ENCODE data around the gene BCHE.

BCHE gene

GRCh38 chr3:165799026-165799425 lies 38.2 kb downstream of the BCHE start:
- DNase-seq: no peak
- Mint-ChIP-seq H3K4me1 (ENCODE audit: low read depth) (no peaks in the 10 kb centered on the region), H3K27ac (no peak overlapping the region), H3K36me3 (ENCODE audit: low read depth) (no peaks in the 10 kb centered on the region), H3K4me3 (no peak overlapping the region), H3K27me3 (no peaks in the 10 kb centered on the region), H3K9me3 (peaks cover 7% of the 10 kb centered on the region)

- Mint-ChIP-seq H3K36me3 (ENCODE audit: low read depth) (no peaks in the 10 kb centered on the region), H3K27ac (no peak overlapping the region), H3K27me3 (no peaks in the 10 kb centered on the region), H3K4me1 (ENCODE audit: low read depth) (no peaks in the 10 kb centered on the region), H3K9me3 (peaks cover 8% of the 10 kb centered on the region), H3K4me3 (no peak overlapping the region)
- DNase-seq: no peak
Observed at GRCh38 chr3:165797551-165797950, 39.7 kb downstream of the BCHE start.

- H3K4me1 Mint-ChIP-seq (ENCODE audit: low read depth): no peaks in the 10 kb centered on the region
- no peak overlapping the region for H3K4me3 Mint-ChIP-seq
- DNase-seq: no peak
- H3K27me3 Mint-ChIP-seq: no peaks in the 10 kb centered on the region
- no peak overlapping the region for H3K27ac Mint-ChIP-seq
- no peaks in the 10 kb centered on the region for H3K36me3 Mint-ChIP-seq (ENCODE audit: low read depth)
- peaks cover 7% of the 10 kb centered on the region for H3K9me3 Mint-ChIP-seq
Observed at GRCh38 chr3:165796701-165797100, 40.5 kb downstream of the BCHE start.

GRCh38 chr3:165788531-165788930 lies 48.7 kb downstream of the BCHE start:
- no peaks in the 10 kb centered on the region for H3K36me3 Mint-ChIP-seq (ENCODE audit: low read depth)
- DNase-seq: no peak
- H3K27ac Mint-ChIP-seq: no peak overlapping the region
- H3K9me3 Mint-ChIP-seq: peaks cover 15% of the 10 kb centered on the region
- H3K4me1 Mint-ChIP-seq (ENCODE audit: low read depth): no peaks in the 10 kb centered on the region
- H3K4me3 Mint-ChIP-seq: no peak overlapping the region
- no peaks in the 10 kb centered on the region for H3K27me3 Mint-ChIP-seq

GRCh38 chr3:165786013-165786412 lies 51.2 kb downstream of the BCHE start:
- Mint-ChIP-seq H3K9me3 (peaks cover 9% of the 10 kb centered on the region), H3K36me3 (ENCODE audit: low read depth) (no peaks in the 10 kb centered on the region), H3K27me3 (no peaks in the 10 kb centered on the region), H3K4me1 (ENCODE audit: low read depth) (no peaks in the 10 kb centered on the region), H3K27ac (no peak overlapping the region), H3K4me3 (no peak overlapping the region)
- no peak for DNase-seq

GRCh38 chr3:165784337-165784736 lies 52.9 kb downstream of the BCHE start:
- DNase-seq: no peak
- H3K4me1 Mint-ChIP-seq (ENCODE audit: low read depth): no peaks in the 10 kb centered on the region

GRCh38 chr3:165783383-165783782 lies 53.8 kb downstream of the BCHE start:
- Mint-ChIP-seq H3K27me3 (no peaks in the 10 kb centered on the region), H3K4me1 (ENCODE audit: low read depth) (no peaks in the 10 kb centered on the region), H3K36me3 (ENCODE audit: low read depth) (no peaks in the 10 kb centered on the region), H3K4me3 (no peak overlapping the region), H3K27ac (no peak overlapping the region), H3K9me3 (peaks cover 3% of the 10 kb centered on the region)
- DNase-seq: no peak

More at GRCh38 chr3:165784337-165784736, 52.9 kb downstream of the BCHE start:
- Mint-ChIP-seq H3K27me3 (no peaks in the 10 kb centered on the region), H3K27ac (no peak overlapping the region), H3K36me3 (ENCODE audit: low read depth) (no peaks in the 10 kb centered on the region), H3K4me3 (no peak overlapping the region), H3K9me3 (peaks cover 3% of the 10 kb centered on the region)

GRCh38 chr3:165778891-165779290 lies 58.3 kb downstream of the BCHE start:
- no peaks in the 10 kb centered on the region for H3K36me3 Mint-ChIP-seq (ENCODE audit: low read depth)

GRCh38 chr3:165778456-165778855 lies 58.8 kb downstream of the BCHE start:
- Mint-ChIP-seq H3K4me3 (no peak overlapping the region), H3K36me3 (ENCODE audit: low read depth) (no peaks in the 10 kb centered on the region), H3K4me1 (ENCODE audit: low read depth) (no peaks in the 10 kb centered on the region), H3K27me3 (no peaks in the 10 kb centered on the region), H3K9me3 (peaks cover 3% of the 10 kb centered on the region), H3K27ac (no peak overlapping the region)
- no peak for DNase-seq

More at GRCh38 chr3:165778891-165779290, 58.3 kb downstream of the BCHE start:
- H3K27ac Mint-ChIP-seq: no peak overlapping the region
- H3K9me3 Mint-ChIP-seq: peaks cover 3% of the 10 kb centered on the region
- no peak for DNase-seq
- H3K4me1 Mint-ChIP-seq (ENCODE audit: low read depth): no peaks in the 10 kb centered on the region
- no peaks in the 10 kb centered on the region for H3K27me3 Mint-ChIP-seq
- no peak overlapping the region for H3K4me3 Mint-ChIP-seq

- Mint-ChIP-seq H3K9me3 (peaks cover 3% of the 10 kb centered on the region), H3K4me3 (no peak overlapping the region), H3K27ac (no peak overlapping the region), H3K4me1 (ENCODE audit: low read depth) (no peaks in the 10 kb centered on the region), H3K27me3 (no peaks in the 10 kb centered on the region), H3K36me3 (ENCODE audit: low read depth) (no peaks in the 10 kb centered on the region)
- DNase-seq: no peak
Observed at GRCh38 chr3:165775824-165776223, 61.4 kb downstream of the BCHE start.

GRCh38 chr3:165770781-165771180 lies 66.4 kb downstream of the BCHE start:
- Mint-ChIP-seq H3K9me3 (peaks cover 9% of the 10 kb centered on the region), H3K4me3 (no peak overlapping the region), H3K4me1 (ENCODE audit: low read depth) (no peaks in the 10 kb centered on the region), H3K27ac (no peak overlapping the region), H3K27me3 (no peaks in the 10 kb centered on the region), H3K36me3 (ENCODE audit: low read depth) (no peaks in the 10 kb centered on the region)
- DNase-seq: no peak

GRCh38 chr3:165768680-165769079 lies 68.5 kb downstream of the BCHE start:
- Mint-ChIP-seq H3K27me3 (no peaks in the 10 kb centered on the region), H3K9me3 (peaks cover 13% of the 10 kb centered on the region)

GRCh38 chr3:165759041-165759440 lies 78.2 kb downstream of the BCHE start:
- no peak overlapping the region for H3K4me3 Mint-ChIP-seq
- no peaks in the 10 kb centered on the region for H3K27me3 Mint-ChIP-seq
- no peaks in the 10 kb centered on the region for H3K4me1 Mint-ChIP-seq (ENCODE audit: low read depth)
- no peak for DNase-seq
- peaks cover 4% of the 10 kb centered on the region for H3K9me3 Mint-ChIP-seq
- H3K27ac Mint-ChIP-seq: no peak overlapping the region
- H3K36me3 Mint-ChIP-seq (ENCODE audit: low read depth): no peaks in the 10 kb centered on the region

More at GRCh38 chr3:165768680-165769079, 68.5 kb downstream of the BCHE start:
- Mint-ChIP-seq H3K27ac (no peak overlapping the region), H3K36me3 (ENCODE audit: low read depth) (no peaks in the 10 kb centered on the region), H3K4me3 (no peak overlapping the region), H3K4me1 (ENCODE audit: low read depth) (no peaks in the 10 kb centered on the region)
- no peak for DNase-seq

- no peak overlapping the region for H3K4me3 Mint-ChIP-seq
- H3K4me1 Mint-ChIP-seq (ENCODE audit: low read depth): no peaks in the 10 kb centered on the region
- no peak overlapping the region for H3K27ac Mint-ChIP-seq
- no peak for DNase-seq
- no peaks in the 10 kb centered on the region for H3K36me3 Mint-ChIP-seq (ENCODE audit: low read depth)
- H3K27me3 Mint-ChIP-seq: no peaks in the 10 kb centered on the region
- H3K9me3 Mint-ChIP-seq: peaks cover 8% of the 10 kb centered on the region
Observed at GRCh38 chr3:165755571-165755970, 81.7 kb downstream of the BCHE start.

- Mint-ChIP-seq H3K9me3 (peaks cover 8% of the 10 kb centered on the region), H3K4me3 (no peak overlapping the region), H3K27ac (no peak overlapping the region), H3K27me3 (no peaks in the 10 kb centered on the region), H3K4me1 (ENCODE audit: low read depth) (no peaks in the 10 kb centered on the region), H3K36me3 (ENCODE audit: low read depth) (no peaks in the 10 kb centered on the region)
- no peak for DNase-seq
Observed at GRCh38 chr3:165754219-165755007, 82.8 kb downstream of the BCHE start.
